Right lobe of liver (tissue), 4 donors: ENCODE results near the gene DRC1.

Source experiments
- POLR2A ChIP-seq: fragments of 450-650 bp; IDR thresholded peaks from one replicate; pipeline ENCODE4 v1.6.1; 2017; ENCODE audit warnings: antibody characterized with exemption, mild to moderate bottlenecking
- TF ChIP-seq, protein P1 (sequence below), 4 donors: fragments of 200-600 bp in 3 of 4; fragments of 450-650 bp in 1 of 4; IDR thresholded peaks; one replicate each; pipeline versions ENCODE4 v1.5.1 to v1.8.0; 2016 to 2022; ENCODE audit warnings: antibody characterized with exemption in 4 of 4, mild to moderate bottlenecking in 2 of 4
- donor health status: DM: no; HTN: no; CAD: no.
- donor health status: DM: no; HTN: no; CAD: no.
- donor health status: DM: no; HTN: yes; CAD: no.

DNA sequence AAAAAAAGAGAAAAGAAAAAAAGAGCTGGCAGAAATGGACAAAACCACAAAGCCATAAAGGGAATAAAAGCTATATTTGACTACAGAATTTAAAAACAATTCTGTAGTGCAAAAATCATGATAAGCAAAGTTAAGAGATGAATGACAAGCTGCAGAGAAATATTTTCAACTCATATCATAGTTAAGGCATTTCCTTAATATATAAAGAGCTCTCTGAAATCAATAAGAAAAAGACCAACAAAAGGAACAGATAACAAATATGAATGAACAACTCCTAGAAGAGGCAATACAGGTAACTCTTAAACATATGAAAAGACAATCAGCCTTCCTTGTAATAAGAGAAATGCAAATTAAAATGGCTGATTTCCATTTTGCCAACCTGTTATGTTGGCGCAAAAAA lies 50.0 kb downstream of the DRC1 start:
- TF ChIP-seq POLR2A = no peak
- TF ChIP-seq, protein P1, sequence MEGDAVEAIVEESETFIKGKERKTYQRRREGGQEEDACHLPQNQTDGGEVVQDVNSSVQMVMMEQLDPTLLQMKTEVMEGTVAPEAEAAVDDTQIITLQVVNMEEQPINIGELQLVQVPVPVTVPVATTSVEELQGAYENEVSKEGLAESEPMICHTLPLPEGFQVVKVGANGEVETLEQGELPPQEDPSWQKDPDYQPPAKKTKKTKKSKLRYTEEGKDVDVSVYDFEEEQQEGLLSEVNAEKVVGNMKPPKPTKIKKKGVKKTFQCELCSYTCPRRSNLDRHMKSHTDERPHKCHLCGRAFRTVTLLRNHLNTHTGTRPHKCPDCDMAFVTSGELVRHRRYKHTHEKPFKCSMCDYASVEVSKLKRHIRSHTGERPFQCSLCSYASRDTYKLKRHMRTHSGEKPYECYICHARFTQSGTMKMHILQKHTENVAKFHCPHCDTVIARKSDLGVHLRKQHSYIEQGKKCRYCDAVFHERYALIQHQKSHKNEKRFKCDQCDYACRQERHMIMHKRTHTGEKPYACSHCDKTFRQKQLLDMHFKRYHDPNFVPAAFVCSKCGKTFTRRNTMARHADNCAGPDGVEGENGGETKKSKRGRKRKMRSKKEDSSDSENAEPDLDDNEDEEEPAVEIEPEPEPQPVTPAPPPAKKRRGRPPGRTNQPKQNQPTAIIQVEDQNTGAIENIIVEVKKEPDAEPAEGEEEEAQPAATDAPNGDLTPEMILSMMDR (IDR thresholded peaks at IDR 0.05) = no peak
